Bronchus fibroblast of lung (primary cell): ENCODE data around the gene TMEM218. TPM values are rescaled to one million over a fixed set of nuclear protein-coding genes. Genes with fewer than 3 reads are reported as not detected.

Experiments
- total RNA-seq: library from RNA; depleted of rRNA; stranded (reverse); fragments of >200 nt; gene quantifications from 2 replicates; pipeline ENCODE4 v1.2.3, GENCODE V29; 2015

TMEM218 gene
- 27.5 and 33.3 TPM in 2 replicates for total RNA-seq

GRCh38 chr11:125111343-125112207, at the start of gene TMEM218:
TSS of gene TMEM218 (minus strand) at chr11:125111626. CDS start at chr11:125102241, 9,385 bp downstream.

GRCh38 chr11:125062931-125063428, 48.4 kb downstream of the TMEM218 start, which contains the start of gene SLC37A2:
TSS of gene SLC37A2 (plus strand) at chr11:125063305. CDS start at chr11:125063368, 63 bp downstream.

Other genes with a start within 250 kb of the TMEM218 start
- gene ROBO3, start 246.2 kb downstream of the TMEM218 start, total RNA-seq = 31.7 and 37.8 TPM in 2 replicates
- 2.2 and 2.7 TPM in 2 replicates for gene ROBO4, start 213.8 kb downstream of the TMEM218 start, total RNA-seq
- not detected in 2 replicates for gene HEPN1, start 192.4 kb downstream of the TMEM218 start, total RNA-seq
- under 0.01 TPM in 1 of 2 replicates, not detected in the other for gene HEPACAM, start 175.6 kb downstream of the TMEM218 start, total RNA-seq
- gene CCDC15, start 157.4 kb downstream of the TMEM218 start, total RNA-seq = 3.4 and 4.0 TPM in 2 replicates
- 4.9 and 5.0 TPM in 2 replicates for gene SLC37A2, start 48.3 kb downstream of the TMEM218 start, total RNA-seq
- 0.84 and 1.2 TPM in 2 replicates for gene PKNOX2, start 53.1 kb upstream of the TMEM218 start, total RNA-seq